ENCODE data around the gene ZSWIM7.

GRCh38 chr17:16044487-16044886 lies 45.0 kb upstream of the ZSWIM7 start:
- no peak for TF ChIP-seq CTCF (IDR thresholded peaks at IDR 0.05)
- no peak for TF ChIP-seq POLR2A (IDR thresholded peaks at IDR 0.05)

Data from uterus (tissue), 2 donors.